RPMI7951 (cell line): ENCODE measurements around the gene REST. TPM values are rescaled to one million over a fixed set of nuclear protein-coding genes. Genes with fewer than 3 reads are reported as not detected.
"Not testable (repeated sequence)": the region's sequence is repeated elsewhere in the genome, so short reads cannot be mapped to it uniquely, and the experiment has no call there.

Experiments
- DNase-seq: peaks from one replicate; pipeline ENCODE4 v3.0.0-alpha.2; 2012; ENCODE audit warnings: low read depth
- total RNA-seq: library from RNA; depleted of rRNA; stranded (reverse); fragments of >200 nt; shearing (Covaris generic); gene quantifications from 2 replicates; pipeline ENCODE4 v1.2.3, GENCODE V29; 2014; rRNA removed

Gene REST
- total RNA-seq, result 20.0 and 27.8 TPM in 2 replicates

- peak; percentile 60 for DNase-seq
Observed at GRCh38 chr4:56907489-56908205, at the start of gene REST. TSS of gene REST (plus strand) at chr4:56907900. CDS start at chr4:56910639, 2,739 bp downstream.

- no peak for DNase-seq
Observed at GRCh38 chr4:56859841-56860240, 47.9 kb upstream of the REST start.

DNA sequence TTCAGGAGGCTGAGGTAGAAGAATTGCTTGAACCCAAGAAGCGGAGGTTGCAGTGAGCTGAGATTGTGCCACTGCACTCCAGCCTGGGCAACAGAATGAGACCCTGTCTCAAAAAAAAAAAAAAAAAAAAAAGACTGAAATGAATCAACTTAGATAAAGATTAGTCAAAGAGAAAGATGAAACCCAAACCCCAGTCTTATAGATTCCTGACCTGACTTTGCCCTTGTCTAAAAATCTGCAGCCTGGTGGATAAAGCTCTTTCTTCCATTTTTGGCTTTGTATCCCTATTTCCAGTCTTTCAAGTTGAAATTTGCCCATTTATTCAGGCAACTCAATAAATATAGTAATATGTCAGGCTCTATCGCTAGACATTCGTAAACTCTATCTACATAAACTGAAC is 46.9 kb upstream of the REST start:
- no peak for DNase-seq

GRCh38 chr4:56861360-56861759 is 46.3 kb upstream of the REST start:
- peak; percentile 7 for DNase-seq

DNA sequence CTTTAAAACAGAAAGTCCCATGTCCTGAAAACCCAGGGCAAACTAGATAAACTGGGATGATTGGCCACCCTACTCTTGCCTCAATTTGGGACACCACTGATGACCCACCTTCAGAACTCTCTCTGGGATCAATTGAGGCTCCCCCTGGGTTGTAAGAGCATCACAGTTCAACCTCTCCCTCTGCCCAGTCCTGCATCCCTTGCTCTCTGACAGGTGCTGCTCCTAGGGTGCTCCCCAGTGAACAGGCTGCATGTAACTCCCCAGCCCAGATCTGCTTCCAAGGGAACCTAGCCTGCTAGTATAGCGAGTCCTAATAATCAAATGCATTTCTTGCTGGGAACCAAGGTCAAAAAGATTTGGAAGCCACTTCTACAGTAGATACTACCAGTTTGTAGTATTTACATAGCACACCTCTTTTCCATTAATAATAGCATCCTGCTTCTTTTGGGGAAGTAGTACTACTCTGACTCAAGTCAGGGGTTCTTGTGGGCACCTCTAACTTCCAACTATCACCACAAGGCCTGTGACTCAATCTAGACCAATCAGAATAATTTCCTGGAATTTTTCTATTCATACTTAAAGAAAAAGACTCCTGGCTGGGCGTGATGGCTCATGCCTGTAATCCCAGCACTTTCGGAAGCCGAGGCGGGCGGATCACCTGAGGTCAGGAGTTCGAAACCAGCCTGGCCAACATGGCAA is 44.1 kb upstream of the REST start:
- no peak for DNase-seq

DNA sequence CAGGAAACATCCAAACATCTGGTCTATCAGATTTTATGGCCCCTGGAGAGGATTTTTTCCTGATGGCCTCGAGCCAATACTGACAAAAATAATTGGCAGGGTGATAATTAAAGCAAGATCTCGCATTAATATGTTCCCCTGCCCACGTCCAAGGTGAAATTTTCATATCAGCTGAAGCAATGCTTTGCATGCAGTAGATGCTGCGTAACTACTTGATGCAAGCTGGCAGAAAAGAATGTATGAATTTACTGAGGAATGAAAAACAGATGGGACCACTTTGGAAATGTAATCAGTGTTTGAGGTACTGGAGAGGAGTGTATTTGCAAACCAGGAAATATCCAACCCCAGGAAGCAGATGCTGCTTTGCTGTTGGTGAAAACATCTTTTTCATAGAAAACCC is 36.8 kb upstream of the REST start:
- peak; percentile 15 for DNase-seq

DNA sequence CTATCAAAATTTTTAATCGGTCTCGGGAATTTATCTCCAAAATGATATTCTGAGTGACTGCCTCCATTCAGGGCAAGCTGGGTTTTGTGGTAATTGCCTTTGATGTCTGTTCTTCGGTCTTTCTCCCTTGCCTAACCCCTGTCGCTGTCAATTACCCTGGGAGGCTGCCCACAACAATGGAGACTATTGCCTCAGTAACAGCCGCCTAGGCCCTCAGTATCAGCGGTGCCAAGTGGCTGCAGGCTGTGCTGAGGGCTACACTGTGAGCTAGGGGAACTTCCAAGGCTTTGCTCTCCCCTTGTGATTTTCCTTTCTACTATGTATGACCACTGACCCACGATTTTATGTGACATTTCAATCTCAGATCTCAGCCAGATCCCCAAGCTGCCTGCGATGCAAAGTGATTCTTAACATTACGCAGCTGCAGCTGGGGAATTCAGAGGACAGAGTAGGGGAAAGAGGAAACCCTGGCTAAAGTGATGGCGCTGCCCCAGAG is 36.3 kb upstream of the REST start:
- DNase-seq, result no peak

GRCh38 chr4:56874166-56874565 is 33.5 kb upstream of the REST start:
- DNase-seq, result no peak

DNA sequence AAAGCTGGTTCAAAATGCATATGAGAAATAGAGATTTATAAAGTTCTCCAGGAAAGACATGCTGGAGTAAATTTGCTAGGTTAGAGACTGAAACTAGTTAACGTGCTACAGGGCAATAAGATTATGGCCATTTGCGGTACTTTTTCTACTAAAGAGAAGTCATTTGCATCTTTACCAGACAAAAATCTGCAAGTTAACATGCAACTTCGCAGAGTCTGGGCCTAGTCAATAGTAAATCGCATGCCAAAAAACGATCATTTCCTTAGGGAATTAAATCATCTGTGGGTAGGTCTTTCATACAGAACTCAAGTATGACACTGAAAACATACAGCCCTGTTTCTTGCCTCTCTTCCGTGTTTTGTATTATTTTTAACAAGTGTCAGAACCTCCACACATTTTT is 32.8 kb upstream of the REST start:
- DNase-seq, result no peak

- no peak for DNase-seq
Observed at GRCh38 chr4:56876264-56876663, 31.4 kb upstream of the REST start.

DNA sequence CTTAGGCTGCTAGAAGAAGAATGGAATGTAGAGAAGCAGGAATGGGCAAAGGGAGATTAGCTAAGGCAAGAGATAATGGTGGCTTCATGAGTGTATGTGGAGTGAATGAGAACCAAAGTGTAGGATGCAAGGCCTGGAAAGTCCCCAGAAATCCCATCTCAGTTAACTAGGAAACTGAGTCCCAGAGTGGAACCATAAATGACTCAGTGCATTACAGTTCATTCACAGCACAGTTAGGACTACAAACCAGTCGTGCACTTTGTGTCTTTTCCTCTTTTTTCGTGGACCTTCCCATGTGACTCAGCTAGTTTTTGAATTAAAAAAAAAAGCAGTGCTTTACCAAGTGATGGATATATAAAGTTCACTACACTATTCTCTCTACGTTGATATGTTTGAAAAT is 27.7 kb upstream of the REST start:
- DNase-seq, result no peak

DNA sequence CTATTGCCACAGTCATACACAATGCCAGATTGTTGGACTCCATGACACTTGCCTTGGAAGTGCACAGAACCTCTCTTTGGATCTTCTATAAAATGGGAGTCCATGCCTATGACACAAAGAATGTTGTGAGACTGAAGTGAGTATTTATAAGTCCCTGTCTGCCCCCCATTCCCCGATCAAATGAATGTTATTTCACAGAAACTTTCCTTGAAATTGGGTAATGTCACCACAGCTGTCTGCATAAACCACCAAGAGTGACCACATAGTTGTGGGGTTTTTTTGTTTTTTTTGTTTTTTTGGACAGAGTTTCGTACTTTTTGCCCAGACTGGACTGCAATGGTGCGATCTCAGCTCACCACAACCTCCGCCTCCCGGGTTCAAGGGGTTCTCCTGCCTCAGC is 27.1 kb upstream of the REST start:
- DNase-seq, result no peak

DNA sequence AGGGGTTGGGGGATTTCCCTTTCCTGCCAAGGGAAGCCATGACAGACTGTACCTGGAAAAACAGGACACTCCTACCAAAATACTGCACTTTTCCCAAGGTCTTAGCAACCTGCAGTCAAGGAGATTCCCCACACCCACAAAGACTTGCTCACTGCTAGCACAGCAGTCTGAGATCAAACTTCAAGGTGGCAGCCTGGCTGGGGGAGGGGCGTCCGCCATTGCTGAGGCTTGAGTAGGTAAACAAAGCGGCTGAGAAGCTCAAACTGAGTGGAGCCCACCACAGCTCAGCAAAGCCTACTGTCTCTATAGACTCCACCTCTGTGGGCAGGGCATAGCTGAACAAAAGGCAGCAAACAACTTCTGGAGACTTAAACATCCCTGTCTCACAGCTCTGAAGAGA is 23.2 kb upstream of the REST start:
- DNase-seq, result not testable (repeated sequence)

- no peak for DNase-seq
Observed at GRCh38 chr4:56892691-56893090, 15.0 kb upstream of the REST start.

GRCh38 chr4:56897842-56898241 is 9.9 kb upstream of the REST start:
- not testable (repeated sequence) for DNase-seq

DNA sequence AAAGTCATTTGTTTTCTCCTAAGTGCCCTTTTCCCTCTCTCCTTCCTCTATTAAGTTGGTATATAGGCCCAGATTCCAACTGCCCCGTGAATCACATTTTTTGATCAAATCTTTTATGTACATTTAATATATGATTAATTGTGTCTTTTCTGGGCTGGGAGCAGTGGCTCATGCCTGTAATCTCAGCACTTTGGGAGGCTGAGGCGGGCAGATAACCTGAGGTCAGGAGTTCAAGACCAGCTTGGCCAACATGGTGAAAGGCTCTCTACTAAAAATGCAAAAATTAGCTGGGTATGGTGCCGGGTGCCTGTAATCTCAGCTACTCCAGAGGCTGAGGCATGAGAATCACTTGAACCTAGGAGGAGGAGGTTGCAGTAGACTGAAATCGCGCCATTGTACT is 7.5 kb upstream of the REST start:
- not testable (repeated sequence) for DNase-seq

GRCh38 chr4:56902703-56903102 is 5.0 kb upstream of the REST start:
- no peak for DNase-seq

DNA sequence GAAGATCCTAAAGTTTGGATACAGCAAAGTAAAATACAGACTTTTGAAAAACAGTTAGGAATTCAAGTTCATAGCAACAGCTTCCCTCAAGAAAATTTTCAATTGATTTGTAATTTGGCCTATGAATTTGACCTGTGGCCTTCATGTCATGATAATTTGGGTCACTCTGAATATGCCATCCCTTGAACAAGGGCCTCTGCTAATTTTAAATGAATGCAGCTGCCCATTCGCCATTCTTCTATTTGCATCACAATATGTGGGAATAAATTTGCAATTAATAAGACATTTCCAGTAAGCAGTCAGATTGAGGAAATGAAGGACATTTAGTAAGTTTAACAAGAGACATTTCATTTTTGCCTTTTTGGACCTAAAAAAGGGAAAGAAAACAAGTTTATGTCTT is 1.9 kb upstream of the REST start:
- no peak for DNase-seq

- DNase-seq, result no peak
Observed at GRCh38 chr4:56906489-56907393, 959 bp upstream of the REST start.

- DNase-seq, result peak; percentile 56
Observed at GRCh38 chr4:56908206-56909085, 746 bp downstream of the REST start.
